ENCODE data around the gene GAS6. TPM values are rescaled to one million over a fixed set of nuclear protein-coding genes. Genes with fewer than 3 reads are reported as not detected.
"Not testable (repeated sequence)": the region's sequence is repeated elsewhere in the genome, so short reads cannot be mapped to it uniquely, and the experiment has no call there.

The GAS6 gene
- total RNA-seq, 1 donor = 0.81 TPM

GRCh38 chr13:113826446-113826845 lies 37.4 kb downstream of the GAS6 start:
- not testable (repeated sequence) for DNase-seq (ENCODE audit: low read depth in 2 of 3, low spot score in 2 of 3)

GRCh38 chr13:113825841-113826240 lies 38.0 kb downstream of the GAS6 start:
- no peak for DNase-seq (ENCODE audit: low read depth in 2 of 3, low spot score in 2 of 3)

GRCh38 chr13:113823771-113824170 lies 40.1 kb downstream of the GAS6 start:
- DNase-seq (ENCODE audit: low read depth in 2 of 3, low spot score in 2 of 3) = no peak

- no peak for DNase-seq (ENCODE audit: low read depth in 2 of 3, low spot score in 2 of 3)
Observed at GRCh38 chr13:113822956-113823744, 40.7 kb downstream of the GAS6 start.

- DNase-seq (ENCODE audit: low read depth in 2 of 3, low spot score in 2 of 3) = no peak
Observed at GRCh38 chr13:113822266-113822665, 41.6 kb downstream of the GAS6 start.

- DNase-seq (ENCODE audit: low read depth in 2 of 3, low spot score in 2 of 3) = no peak
Observed at GRCh38 chr13:113821847-113822246, 42.0 kb downstream of the GAS6 start.

- DNase-seq (ENCODE audit: low read depth in 2 of 3, low spot score in 2 of 3) = no peak
Observed at GRCh38 chr13:113820813-113821651, 42.8 kb downstream of the GAS6 start.

- no peak for DNase-seq (ENCODE audit: low read depth in 2 of 3, low spot score in 2 of 3)
Observed at GRCh38 chr13:113819731-113820715, 43.9 kb downstream of the GAS6 start.

GRCh38 chr13:113819341-113819730 lies 44.5 kb downstream of the GAS6 start:
- DNase-seq (ENCODE audit: low read depth in 2 of 3, low spot score in 2 of 3) = no peak

GRCh38 chr13:113818700-113819295 lies 45.1 kb downstream of the GAS6 start:
- DNase-seq (ENCODE audit: low read depth in 2 of 3, low spot score in 2 of 3) = no peak

- no peak for DNase-seq (ENCODE audit: low read depth in 2 of 3, low spot score in 2 of 3)
Observed at GRCh38 chr13:113817860-113818691, 45.8 kb downstream of the GAS6 start.

GRCh38 chr13:113816946-113817859 lies 46.7 kb downstream of the GAS6 start:
- peak; percentile 68 to 78 (median 71) for DNase-seq (ENCODE audit: low read depth in 2 of 3, low spot score in 2 of 3)

- no peak for DNase-seq (ENCODE audit: low read depth in 2 of 3, low spot score in 2 of 3)
Observed at GRCh38 chr13:113816254-113816929, 47.5 kb downstream of the GAS6 start.

GRCh38 chr13:113815151-113816058 lies 48.5 kb downstream of the GAS6 start:
- DNase-seq (ENCODE audit: low read depth in 2 of 3, low spot score in 2 of 3) = peak in 2 of 3 donors; percentile 63 to 86

- DNase-seq (ENCODE audit: low read depth in 2 of 3, low spot score in 2 of 3) = no peak
Observed at GRCh38 chr13:113814435-113814821, 49.4 kb downstream of the GAS6 start.

- no peak for DNase-seq (ENCODE audit: low read depth in 2 of 3, low spot score in 2 of 3)
Observed at GRCh38 chr13:113813749-113814434, 50.0 kb downstream of the GAS6 start.

All from hematopoietic multipotent progenitor cell (in vitro differentiated cells).